ENCODE measurements around the gene MLF2. TPM values are rescaled to one million over a fixed set of nuclear protein-coding genes. Genes with fewer than 3 reads are reported as not detected.

Gene MLF2
- total and polyA plus RNA-seq, 8 donors, result 9.3 to 296 (median 152) TPM

GRCh38 chr12:6752167-6752920, 597 bp downstream of the MLF2 start:
- peak overlapping the region; percentile 96 to 100 (median 98) for H3K27ac ChIP-seq
- peak overlapping the region; percentile 84 to 98 (median 88) for H3K4me3 ChIP-seq
- DNase-seq, result peak in 1 of 2 donors; percentile 81
- peaks cover 8 to 37% (median 28%) of the 10 kb centered on the region in 4 donors for H3K4me1 ChIP-seq
- peaks cover 44 to 47% (median 46%) of the 10 kb centered on the region in 4 donors for H3K36me3 ChIP-seq
- TF ChIP-seq EP300 (IDR thresholded peaks at IDR 0.05) (no peak), CTCF (IDR thresholded peaks at IDR 0.05) (no peak), POLR2AphosphoS5 (IDR thresholded peaks at IDR 0.05) (no peak), POLR2A (IDR thresholded peaks at IDR 0.05) (no peak)
- H3K27me3 ChIP-seq, result no peaks in the 10 kb centered on the region
- intact Hi-C loops (cut with DNase I; ENCODE audit: low total_unique reads), result no loop called here
- no peaks in the 10 kb centered on the region for H3K9me3 ChIP-seq
- 3 to 5% (median 4%) methylated on average over 18 to 24 of the region's 24 CpGs for WGBS, 5 donors

GRCh38 chr12:6751767-6752166, 1.2 kb downstream of the MLF2 start:
- Histone ChIP-seq H3K4me1 (peaks cover 8 to 31% (median 23%) of the 10 kb centered on the region in 4 donors), H3K27me3 (no peaks in the 10 kb centered on the region), H3K36me3 (peaks cover 49 to 53% (median 52%) of the 10 kb centered on the region in 4 donors), H3K27ac (peak overlapping the region in 4 of 5 donors; percentile 96 to 100 (median 98)), H3K4me3 (peak overlapping the region; percentile 84 to 98 (median 88)), H3K9me3 (no peaks in the 10 kb centered on the region)
- DNase-seq, result peak in 1 of 2 donors; percentile 35
- WGBS, 5 donors, result 64 to 79% (median 72%) methylated on average over 5 to 7 of the region's 7 CpGs
- no peak for TF ChIP-seq CTCF (IDR thresholded peaks at IDR 0.05)
- no peak for TF ChIP-seq POLR2AphosphoS5 (IDR thresholded peaks at IDR 0.05)
- no peak for TF ChIP-seq POLR2A (IDR thresholded peaks at IDR 0.05)
- TF ChIP-seq EP300 (IDR thresholded peaks at IDR 0.05), result no peak
- intact Hi-C loops (cut with DNase I; ENCODE audit: low total_unique reads), result no loop called here

- H3K4me1 ChIP-seq, result peaks cover 8 to 34% (median 24%) of the 10 kb centered on the region in 4 donors
- no peak for DNase-seq
- intact Hi-C loops (cut with DNase I; ENCODE audit: low total_unique reads), result no loop called here
- peaks cover 49 to 65% (median 63%) of the 10 kb centered on the region in 4 donors for H3K36me3 ChIP-seq
- H3K9me3 ChIP-seq, result no peaks in the 10 kb centered on the region
- H3K27me3 ChIP-seq, result no peaks in the 10 kb centered on the region
- TF ChIP-seq EP300 (IDR thresholded peaks at IDR 0.05) (no peak), CTCF (IDR thresholded peaks at IDR 0.05) (no peak), POLR2A (IDR thresholded peaks at IDR 0.05) (no peak), POLR2AphosphoS5 (IDR thresholded peaks at IDR 0.05) (no peak)
- H3K4me3 ChIP-seq, result no peak overlapping the region
- H3K27ac ChIP-seq, result no peak overlapping the region
- 75 to 92% (median 88%) methylated on average over 4 of the region's 4 CpGs for WGBS, 5 donors
These were observed 2.4 kb downstream of the MLF2 start for GRCh38 chr12:6750506-6750905.

- H3K4me1 ChIP-seq, result peaks cover 8 to 29% (median 19%) of the 10 kb centered on the region in 4 donors
- 87 to 96% (median 95%) methylated on average over 9 to 28 of the region's 28 CpGs for WGBS, 5 donors
- no peak overlapping the region for H3K4me3 ChIP-seq
- no peak for DNase-seq
- intact Hi-C loops (cut with DNase I; ENCODE audit: low total_unique reads), result loop anchor here (10.0 kb wide), 1 partner anchor 76 kb away; the partner anchor contains the start of genes GPR162 and P3H3
- no peaks in the 10 kb centered on the region for H3K9me3 ChIP-seq
- peaks cover 49 to 65% (median 63%) of the 10 kb centered on the region in 4 donors for H3K36me3 ChIP-seq
- no peak overlapping the region for H3K27ac ChIP-seq
- no peaks in the 10 kb centered on the region for H3K27me3 ChIP-seq
- TF ChIP-seq POLR2A (IDR thresholded peaks at IDR 0.05) (no peak), POLR2AphosphoS5 (IDR thresholded peaks at IDR 0.05) (no peak), CTCF (IDR thresholded peaks at IDR 0.05) (no peak), EP300 (IDR thresholded peaks at IDR 0.05) (no peak)
These were observed 4.2 kb downstream of the MLF2 start for GRCh38 chr12:6748761-6749160.

Measured in stomach (tissue), 9 donors.